Measurements from ENCODE around the gene KIF2A.

The KIF2A gene

GRCh38 chr5:62386824-62387223, 80.8 kb downstream of the KIF2A start:
- no peaks in the 10 kb centered on the region for H3K9me3 ChIP-seq (ENCODE audit: control insufficient read depth, insufficient read depth, low read depth, low read length)
- TF ChIP-seq ZNF623 (tag by site-specific recombination; IDR thresholded peaks at IDR 0.05) (no peak), ZFHX2 (tag by site-specific recombination; conservative IDR thresholded peaks at IDR 0.05) (no peak), ZSCAN16 (tag by site-specific recombination; IDR thresholded peaks at IDR 0.05) (no peak), ZBTB1 (tag by site-specific recombination; IDR thresholded peaks at IDR 0.05) (no peak), ZSCAN30 (tag by site-specific recombination; IDR thresholded peaks at IDR 0.05) (no peak), GLI2 (tag by site-specific recombination; IDR thresholded peaks at IDR 0.05; ENCODE audit: borderline replicate concordance, low read depth) (no peak), IKZF3 (tag by site-specific recombination; IDR thresholded peaks at IDR 0.05) (no peak), AEBP2 (tag by site-specific recombination; IDR thresholded peaks at IDR 0.05; ENCODE audit: borderline replicate concordance) (no peak), SCRT1 (tag by site-specific recombination; IDR thresholded peaks at IDR 0.05; ENCODE audit: borderline replicate concordance) (no peak), ZNF146 (tag by site-specific recombination; IDR thresholded peaks at IDR 0.05) (no peak), ZNF394 (tag by site-specific recombination; IDR thresholded peaks at IDR 0.05; ENCODE audit: borderline replicate concordance) (no peak)
- TF ChIP-seq, protein P1, sequence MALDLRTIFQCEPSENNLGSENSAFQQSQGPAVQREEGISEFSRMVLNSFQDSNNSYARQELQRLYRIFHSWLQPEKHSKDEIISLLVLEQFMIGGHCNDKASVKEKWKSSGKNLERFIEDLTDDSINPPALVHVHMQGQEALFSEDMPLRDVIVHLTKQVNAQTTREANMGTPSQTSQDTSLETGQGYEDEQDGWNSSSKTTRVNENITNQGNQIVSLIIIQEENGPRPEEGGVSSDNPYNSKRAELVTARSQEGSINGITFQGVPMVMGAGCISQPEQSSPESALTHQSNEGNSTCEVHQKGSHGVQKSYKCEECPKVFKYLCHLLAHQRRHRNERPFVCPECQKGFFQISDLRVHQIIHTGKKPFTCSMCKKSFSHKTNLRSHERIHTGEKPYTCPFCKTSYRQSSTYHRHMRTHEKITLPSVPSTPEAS (tag by site-specific recombination; IDR thresholded peaks at IDR 0.05) = no peak
- no peak overlapping the region for H3K4me3 ChIP-seq (ENCODE audit: low read depth, low read length)
- H3K36me3 ChIP-seq (ENCODE audit: control insufficient read depth in 2 of 2, insufficient read depth in 1 of 2, low read length in 2 of 2) = peaks cover 45 to 81% of the 10 kb centered on the region in 2 experiments
- ChIA-PET POLR2A (interaction anchor here (1.4 kb wide), 1 partner anchor 17 kb away, joined by 6 read pairs; the partner anchor contains the start of gene DIMT1), CTCF (interaction anchor here (1.1 to 1.8 kb wide), 3 partner anchors 15 to 162 kb away, joined by 3 to 4 read pairs (median 3); no protein-coding TSS in a partner anchor)
- H3K4me1 ChIP-seq (ENCODE audit: control insufficient read depth, insufficient read depth, low read length) = no peaks in the 10 kb centered on the region
- no peak overlapping the region for H3K27ac ChIP-seq (ENCODE audit: extremely low read depth, low read depth, low read length)

GRCh38 chr5:62395210-62395950, 89.4 kb downstream of the KIF2A start:
- Histone ChIP-seq H3K27ac (ENCODE audit: extremely low read depth, low read depth, low read length) (no peak overlapping the region), H3K36me3 (ENCODE audit: control insufficient read depth in 2 of 2, insufficient read depth in 1 of 2, low read length in 2 of 2) (peaks cover 62 to 86% of the 10 kb centered on the region in 2 experiments), H3K4me3 (ENCODE audit: low read depth, low read length) (no peak overlapping the region), H3K9me3 (ENCODE audit: control insufficient read depth, insufficient read depth, low read depth, low read length) (no peaks in the 10 kb centered on the region), H3K4me1 (ENCODE audit: control insufficient read depth, insufficient read depth, low read length) (no peaks in the 10 kb centered on the region)
- POLR2A ChIA-PET = interaction anchor here (0.6 to 2.9 kb wide), 3 partner anchors 9 to 228 kb away, joined by 3 to 16 read pairs (median 3); partner anchors contain the start of gene DIMT1
- CTCF ChIA-PET = interaction anchor here (0.6 to 0.7 kb wide), 2 partner anchors 9 to 851 kb away, joined by 3 read pairs; no protein-coding TSS in a partner anchor
- TF ChIP-seq ZNF266 (tag by site-specific recombination; IDR thresholded peaks at IDR 0.05; ENCODE audit: low read depth) (no peak), ZNF660 (tag by site-specific recombination; IDR thresholded peaks at IDR 0.05) (no peak), ZNF366 (tag by site-specific recombination; conservative IDR thresholded peaks at IDR 0.05) (0 out of 2 replicates have a peak, but pooled peaks have one; percentile 25), SP7 (tag by site-specific recombination; IDR thresholded peaks at IDR 0.05) (peak; percentile 82), ZNF549 (tag by site-specific recombination; IDR thresholded peaks at IDR 0.05) (no peak), ZFHX2 (tag by site-specific recombination; conservative IDR thresholded peaks at IDR 0.05) (peak; percentile 24; the same call in 1 of the 2 replicates), ZNF837 (tag by site-specific recombination; IDR thresholded peaks at IDR 0.05) (no peak)
- TF ChIP-seq, protein P2, sequence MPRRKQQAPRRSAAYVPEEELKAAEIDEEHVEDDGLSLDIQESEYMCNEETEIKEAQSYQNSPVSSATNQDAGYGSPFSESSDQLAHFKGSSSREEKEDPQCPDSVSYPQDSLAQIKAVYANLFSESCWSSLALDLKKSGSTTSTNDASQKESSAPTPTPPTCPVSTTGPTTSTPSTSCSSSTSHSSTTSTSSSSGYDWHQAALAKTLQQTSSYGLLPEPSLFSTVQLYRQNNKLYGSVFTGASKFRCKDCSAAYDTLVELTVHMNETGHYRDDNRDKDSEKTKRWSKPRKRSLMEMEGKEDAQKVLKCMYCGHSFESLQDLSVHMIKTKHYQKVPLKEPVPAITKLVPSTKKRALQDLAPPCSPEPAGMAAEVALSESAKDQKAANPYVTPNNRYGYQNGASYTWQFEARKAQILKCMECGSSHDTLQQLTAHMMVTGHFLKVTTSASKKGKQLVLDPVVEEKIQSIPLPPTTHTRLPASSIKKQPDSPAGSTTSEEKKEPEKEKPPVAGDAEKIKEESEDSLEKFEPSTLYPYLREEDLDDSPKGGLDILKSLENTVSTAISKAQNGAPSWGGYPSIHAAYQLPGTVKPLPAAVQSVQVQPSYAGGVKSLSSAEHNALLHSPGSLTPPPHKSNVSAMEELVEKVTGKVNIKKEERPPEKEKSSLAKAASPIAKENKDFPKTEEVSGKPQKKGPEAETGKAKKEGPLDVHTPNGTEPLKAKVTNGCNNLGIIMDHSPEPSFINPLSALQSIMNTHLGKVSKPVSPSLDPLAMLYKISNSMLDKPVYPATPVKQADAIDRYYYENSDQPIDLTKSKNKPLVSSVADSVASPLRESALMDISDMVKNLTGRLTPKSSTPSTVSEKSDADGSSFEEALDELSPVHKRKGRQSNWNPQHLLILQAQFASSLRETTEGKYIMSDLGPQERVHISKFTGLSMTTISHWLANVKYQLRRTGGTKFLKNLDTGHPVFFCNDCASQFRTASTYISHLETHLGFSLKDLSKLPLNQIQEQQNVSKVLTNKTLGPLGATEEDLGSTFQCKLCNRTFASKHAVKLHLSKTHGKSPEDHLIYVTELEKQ (tag by site-specific recombination; IDR thresholded peaks at IDR 0.05; ENCODE audit: borderline replicate concordance) = no peak
- TF ChIP-seq, protein P3, sequence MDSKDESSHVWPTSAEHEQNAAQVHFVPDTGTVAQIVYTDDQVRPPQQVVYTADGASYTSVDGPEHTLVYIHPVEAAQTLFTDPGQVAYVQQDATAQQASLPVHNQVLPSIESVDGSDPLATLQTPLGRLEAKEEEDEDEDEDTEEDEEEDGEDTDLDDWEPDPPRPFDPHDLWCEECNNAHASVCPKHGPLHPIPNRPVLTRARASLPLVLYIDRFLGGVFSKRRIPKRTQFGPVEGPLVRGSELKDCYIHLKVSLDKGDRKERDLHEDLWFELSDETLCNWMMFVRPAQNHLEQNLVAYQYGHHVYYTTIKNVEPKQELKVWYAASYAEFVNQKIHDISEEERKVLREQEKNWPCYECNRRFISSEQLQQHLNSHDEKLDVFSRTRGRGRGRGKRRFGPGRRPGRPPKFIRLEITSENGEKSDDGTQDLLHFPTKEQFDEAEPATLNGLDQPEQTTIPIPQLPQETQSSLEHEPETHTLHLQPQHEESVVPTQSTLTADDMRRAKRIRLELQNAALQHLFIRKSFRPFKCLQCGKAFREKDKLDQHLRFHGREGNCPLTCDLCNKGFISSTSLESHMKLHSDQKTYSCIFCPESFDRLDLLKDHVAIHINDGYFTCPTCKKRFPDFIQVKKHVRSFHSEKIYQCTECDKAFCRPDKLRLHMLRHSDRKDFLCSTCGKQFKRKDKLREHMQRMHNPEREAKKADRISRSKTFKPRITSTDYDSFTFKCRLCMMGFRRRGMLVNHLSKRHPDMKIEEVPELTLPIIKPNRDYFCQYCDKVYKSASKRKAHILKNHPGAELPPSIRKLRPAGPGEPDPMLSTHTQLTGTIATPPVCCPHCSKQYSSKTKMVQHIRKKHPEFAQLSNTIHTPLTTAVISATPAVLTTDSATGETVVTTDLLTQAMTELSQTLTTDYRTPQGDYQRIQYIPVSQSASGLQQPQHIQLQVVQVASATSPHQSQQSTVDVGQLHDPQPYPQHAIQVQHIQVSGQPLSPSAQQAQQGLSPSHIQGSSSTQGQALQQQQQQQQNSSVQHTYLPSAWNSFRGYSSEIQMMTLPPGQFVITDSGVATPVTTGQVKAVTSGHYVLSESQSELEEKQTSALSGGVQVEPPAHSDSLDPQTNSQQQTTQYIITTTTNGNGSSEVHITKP (tag by site-specific recombination; IDR thresholded peaks at IDR 0.05) = peak; percentile 39; the same call in 1 of the 2 replicates
- TF ChIP-seq, protein P4, sequence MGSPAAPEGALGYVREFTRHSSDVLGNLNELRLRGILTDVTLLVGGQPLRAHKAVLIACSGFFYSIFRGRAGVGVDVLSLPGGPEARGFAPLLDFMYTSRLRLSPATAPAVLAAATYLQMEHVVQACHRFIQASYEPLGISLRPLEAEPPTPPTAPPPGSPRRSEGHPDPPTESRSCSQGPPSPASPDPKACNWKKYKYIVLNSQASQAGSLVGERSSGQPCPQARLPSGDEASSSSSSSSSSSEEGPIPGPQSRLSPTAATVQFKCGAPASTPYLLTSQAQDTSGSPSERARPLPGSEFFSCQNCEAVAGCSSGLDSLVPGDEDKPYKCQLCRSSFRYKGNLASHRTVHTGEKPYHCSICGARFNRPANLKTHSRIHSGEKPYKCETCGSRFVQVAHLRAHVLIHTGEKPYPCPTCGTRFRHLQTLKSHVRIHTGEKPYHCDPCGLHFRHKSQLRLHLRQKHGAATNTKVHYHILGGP (tag by site-specific recombination; IDR thresholded peaks at IDR 0.05) = no peak
